ENCODE data around the gene WLS.

DNA sequence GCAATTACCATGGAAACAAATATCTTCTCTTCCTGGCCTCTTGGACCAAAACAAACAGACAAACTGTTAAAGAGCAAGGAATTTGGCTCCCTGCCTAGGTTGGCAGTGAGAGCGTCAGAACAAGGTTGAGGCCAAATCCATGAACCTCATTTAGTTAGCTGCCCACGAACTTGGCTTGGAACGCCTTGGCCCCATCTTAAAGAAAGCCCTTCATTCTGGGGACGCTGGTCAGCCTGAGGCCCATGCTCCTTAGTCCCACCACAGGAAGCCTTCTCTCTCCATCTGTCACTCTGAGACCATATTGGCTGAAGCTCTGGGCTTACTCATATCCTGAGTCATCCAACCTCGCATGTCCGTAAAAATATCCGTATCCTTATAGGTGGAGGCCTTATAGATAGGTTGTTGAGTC lies 119.5 kb downstream of the WLS start:
- TF ChIP-seq, protein P1, sequence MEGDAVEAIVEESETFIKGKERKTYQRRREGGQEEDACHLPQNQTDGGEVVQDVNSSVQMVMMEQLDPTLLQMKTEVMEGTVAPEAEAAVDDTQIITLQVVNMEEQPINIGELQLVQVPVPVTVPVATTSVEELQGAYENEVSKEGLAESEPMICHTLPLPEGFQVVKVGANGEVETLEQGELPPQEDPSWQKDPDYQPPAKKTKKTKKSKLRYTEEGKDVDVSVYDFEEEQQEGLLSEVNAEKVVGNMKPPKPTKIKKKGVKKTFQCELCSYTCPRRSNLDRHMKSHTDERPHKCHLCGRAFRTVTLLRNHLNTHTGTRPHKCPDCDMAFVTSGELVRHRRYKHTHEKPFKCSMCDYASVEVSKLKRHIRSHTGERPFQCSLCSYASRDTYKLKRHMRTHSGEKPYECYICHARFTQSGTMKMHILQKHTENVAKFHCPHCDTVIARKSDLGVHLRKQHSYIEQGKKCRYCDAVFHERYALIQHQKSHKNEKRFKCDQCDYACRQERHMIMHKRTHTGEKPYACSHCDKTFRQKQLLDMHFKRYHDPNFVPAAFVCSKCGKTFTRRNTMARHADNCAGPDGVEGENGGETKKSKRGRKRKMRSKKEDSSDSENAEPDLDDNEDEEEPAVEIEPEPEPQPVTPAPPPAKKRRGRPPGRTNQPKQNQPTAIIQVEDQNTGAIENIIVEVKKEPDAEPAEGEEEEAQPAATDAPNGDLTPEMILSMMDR (IDR thresholded peaks at IDR 0.05): no peak
- no peak for TF ChIP-seq POLR2A (IDR thresholded peaks at IDR 0.05)
